Endothelial cell of umbilical vein (primary cell): Measurements from ENCODE around the gene OSBPL5.

Experiments used
- CTCF ChIP-seq, 2 donors: IDR thresholded peaks; 1 replicate in 1 of 2; 2 replicates in 1 of 2; pipeline ENCODE4 v1.5.1; 2011; ENCODE audit warnings: low read length in 2 of 2, mild to moderate bottlenecking in 2 of 2, moderate library complexity in 2 of 2, control low read depth in 1 of 2, inconsistent platforms in 1 of 2, low read depth in 1 of 2; ENCODE audit not compliant: insufficient read depth in 1 of 2; ENCODE audit errors: extremely low read depth in 1 of 2
- EZH2 ChIP-seq: IDR thresholded peaks from 2 replicates; pipeline ENCODE4 v1.6.1; 2012; ENCODE audit warnings: borderline replicate concordance, low read depth, mild to moderate bottlenecking, moderate library complexity, low read length, inconsistent platforms; ENCODE audit not compliant: severe bottlenecking
- GATA2 ChIP-seq: IDR thresholded peaks from 2 replicates; pipeline ENCODE4 v1.7.0; 2011; ENCODE audit warnings: low read depth, mild to moderate bottlenecking, moderate library complexity, mixed read lengths, low read length; ENCODE audit not compliant: insufficient read length, insufficient read depth
- JUN ChIP-seq: IDR thresholded peaks from 2 replicates; pipeline ENCODE4 v1.6.1; 2011; ENCODE audit warnings: borderline replicate concordance, low read depth; ENCODE audit not compliant: insufficient read length, insufficient read depth
- MAX ChIP-seq: IDR thresholded peaks from 2 replicates; pipeline ENCODE4 v1.6.1; 2011; ENCODE audit not compliant: insufficient read depth, insufficient read length
- POLR2A ChIP-seq: IDR thresholded peaks from 2 replicates; pipeline ENCODE4 v1.6.1; 2012; ENCODE audit warnings: low read depth, mild to moderate bottlenecking, control low read depth, low read length
- POLR2AphosphoS5 ChIP-seq: IDR thresholded peaks from 2 replicates; pipeline ENCODE4 v1.6.1; 2012; ENCODE audit warnings: low read depth, mild to moderate bottlenecking, control low read depth, low read length, moderate library complexity; ENCODE audit not compliant: insufficient read depth

- TF ChIP-seq CTCF (IDR thresholded peaks at IDR 0.05; ENCODE audit: extremely low read depth in 1 of 2, insufficient read depth in 1 of 2, low read depth in 1 of 2, low read length in 2 of 2) (no peak), EZH2 (no peak), MAX (no peak), POLR2AphosphoS5 (no peak), POLR2A (no peak), GATA2 (no peak), JUN (no peak)
Observed at GRCh38 chr11:3040881-3041280, 124.2 kb downstream of the OSBPL5 start.
